C4-2B (cell line): ENCODE results near the gene ASTN1.

Source experiments
- CTCF ChIP-seq: fragments of 450-650 bp; conservative IDR thresholded peaks from 2 replicates; pipeline ENCODE4 v1.5.1; 2017; ENCODE audit warnings: mild to moderate bottlenecking
- ZFX ChIP-seq: fragments of 450-650 bp; IDR thresholded peaks from 2 replicates; pipeline ENCODE4 v1.6.1; 2017

- peak; percentile 9; the same call in 1 of the 2 replicates for TF ChIP-seq CTCF
- TF ChIP-seq ZFX = no peak
These were observed 26.7 kb downstream of the ASTN1 start for GRCh38 chr1:177137814-177138213.
